K562 (cell line): ENCODE measurements around the gene GINS3. TPM values are rescaled to one million over a fixed set of nuclear protein-coding genes. Genes with fewer than 3 reads are reported as not detected.

ENCODE experiments used
- ARHGAP35 ChIP-seq: fragments of 450-650 bp; IDR thresholded peaks from 2 replicates; pipeline ENCODE4 v1.6.1; 2018; ENCODE audit not compliant: partially characterized antibody
- CBX2 ChIP-seq: fragments of 200-600 bp; sonication (generic); IDR thresholded peaks from one replicate; pipeline ENCODE4 v1.6.1; 2012; ENCODE audit warnings: mild to moderate bottlenecking, low read length, inconsistent platforms; ENCODE audit not compliant: insufficient read depth, poor library complexity, severe bottlenecking
- CBX8 ChIP-seq: fragments of 200-600 bp; sonication (generic); IDR thresholded peaks from 2 replicates; pipeline ENCODE4 v1.6.1; 2012; ENCODE audit warnings: borderline replicate concordance, mixed run types, low read depth, mild to moderate bottlenecking, moderate library complexity, mixed read lengths, low read length, control low read depth, inconsistent platforms; ENCODE audit not compliant: poor library complexity, severe bottlenecking; ENCODE audit errors: extremely low read depth
- FOXK1 ChIP-seq: sonication (generic); formaldehyde crosslinking; IDR thresholded peaks from 2 replicates; pipeline ENCODE4 v1.8.0; 2022; ENCODE audit warnings: missing genetic modification reagents, mild to moderate bottlenecking, borderline replicate concordance
- FUS ChIP-seq: fragments of 200-400 bp; formaldehyde crosslinking; optimal IDR thresholded peaks from 2 replicates; pipeline ENCODE3; 2017; ENCODE audit warnings: low read depth, low read length
- ILK ChIP-seq: fragments of 450-650 bp; IDR thresholded peaks from 2 replicates; pipeline ENCODE4 v1.6.1; 2016; ENCODE audit warnings: missing genetic modification characterization, low read depth, mild to moderate bottlenecking, missing compliant biosample characterization, moderate library complexity, borderline replicate concordance
- ZNF12 ChIP-seq: sonication (generic); formaldehyde crosslinking; IDR thresholded peaks from 2 replicates; pipeline ENCODE4 v1.4.0; 2020; ENCODE audit warnings: mild to moderate bottlenecking, missing genetic modification reagents
- ZSCAN29 ChIP-seq: fragments of 450-650 bp; IDR thresholded peaks from 2 replicates; pipeline ENCODE4 v1.6.1; 2017
- polyA plus RNA-seq, 8 experiments: library from polyadenylated mRNA; depleted of rRNA in 4 of 8; stranded (reverse) in 5 of 8; unstranded in 3 of 8; fragments of >200 nt; fragmentation: Nextera tagmentation in 2 of 8; fragmentation: Illumina TruSeq in 1 of 8; extraction: Ambion mirVana in 2 of 8; extraction: Trizol in 1 of 8; gene quantifications; 2 replicates each; pipeline versions ENCODE4 v1.2.1 to v1.2.3, GENCODE V29; 2011 to 2014; ENCODE audit warnings: inconsistent platforms in 1 of 8, missing spikeins in 1 of 8
- total RNA-seq, 7 experiments: library from RNA; depleted of rRNA in 6 of 7; stranded (reverse); fragments of >200 nt in 6 of 7; fragmentation: Illumina TruSeq in 2 of 7; extraction: Trizol in 2 of 7; gene quantifications; 2 replicates each; pipeline versions ENCODE4 v1.2.1 to v1.2.3, GENCODE V29; 2011 to 2021; ENCODE audit warnings: low replicate concordance in 1 of 7
- TF ChIP-seq, protein P1 (sequence below): fragments of 150-350 bp; conservative IDR thresholded peaks from 2 replicates; pipeline ENCODE4 v1.6.1; 2014; ENCODE audit warnings: low read length
- TF ChIP-seq, protein P2 (sequence below): fragments of 250-450 bp; sonication (Bioruptor Pico); IDR thresholded peaks from 2 replicates; pipeline ENCODE4 v1.8.0; 2022; ENCODE audit warnings: inconsistent platforms
- TF ChIP-seq, protein P3 (sequence below), 2 experiments: fragments of 450-650 bp; conservative IDR thresholded peaks; 2 replicates each; pipeline ENCODE4 v1.6.1; 2017; ENCODE audit warnings: mild to moderate bottlenecking in 2 of 2, moderate library complexity in 2 of 2
- TF ChIP-seq, protein P4 (sequence below), 2 experiments: fragments of 150-350 bp in 1 of 2; IDR thresholded peaks; 2 replicates each; pipeline ENCODE4 v1.6.1; 2012 to 2016; ENCODE audit warnings: low read depth in 2 of 2, low read length in 2 of 2, mild to moderate bottlenecking in 1 of 2, moderate library complexity in 1 of 2
- TF ChIP-seq, protein P5 (sequence below): fragments of 250-450 bp; sonication (Bioruptor Pico); IDR thresholded peaks from 2 replicates; pipeline ENCODE4 v1.8.0; 2021; ENCODE audit warnings: mild to moderate bottlenecking, moderate library complexity

GINS3 gene
- total and polyA plus RNA-seq, 9 of the 15 experiments (the other 6 are each of a cell fraction or from before 2014, with no cell fraction given) = 17.8 to 31.9 (median 25.4) TPM

DNA sequence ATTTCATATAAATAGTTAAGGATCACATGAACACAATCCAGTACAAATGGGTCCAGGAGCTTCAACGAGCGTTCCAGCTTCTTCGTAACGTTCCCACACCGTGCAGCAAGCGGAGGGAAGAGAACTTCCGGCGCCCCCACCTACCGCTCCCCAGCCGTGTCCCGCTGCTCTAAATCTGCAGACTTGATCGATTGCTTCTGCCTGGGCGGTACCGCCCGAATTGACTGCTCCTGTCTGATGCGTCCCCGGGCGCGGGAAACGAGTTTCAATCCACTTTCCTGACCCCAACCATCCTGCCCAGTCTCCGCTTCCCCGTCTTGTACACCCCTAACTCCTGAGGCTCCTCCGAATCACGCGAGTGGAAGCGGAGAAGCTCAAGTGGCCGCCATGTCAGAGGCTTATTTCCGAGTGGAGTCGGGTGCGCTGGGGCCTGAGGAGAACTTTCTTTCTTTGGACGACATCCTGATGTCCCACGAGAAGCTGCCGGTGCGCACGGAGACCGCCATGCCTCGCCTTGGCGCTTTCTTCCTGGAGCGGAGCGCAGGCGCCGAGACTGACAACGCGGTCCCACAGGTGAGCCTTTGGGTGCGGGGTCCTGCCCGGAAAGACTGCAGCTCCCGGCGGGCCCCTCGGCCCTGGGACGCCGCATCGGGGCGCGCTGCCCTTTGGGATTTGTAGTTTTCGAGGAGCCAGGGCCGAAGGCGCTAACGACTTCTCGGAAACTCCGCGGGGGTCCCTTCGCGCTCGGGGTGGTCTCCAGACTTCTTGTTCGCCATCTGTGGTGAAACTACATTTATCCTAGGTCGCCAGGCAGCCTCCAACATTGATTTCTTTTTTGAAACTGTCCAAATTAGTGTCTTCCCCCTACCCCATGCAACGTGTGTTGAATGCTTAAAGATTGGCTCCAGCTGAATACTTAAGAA is at the start of gene GINS3 (continued):
- TF ChIP-seq, protein P1, sequence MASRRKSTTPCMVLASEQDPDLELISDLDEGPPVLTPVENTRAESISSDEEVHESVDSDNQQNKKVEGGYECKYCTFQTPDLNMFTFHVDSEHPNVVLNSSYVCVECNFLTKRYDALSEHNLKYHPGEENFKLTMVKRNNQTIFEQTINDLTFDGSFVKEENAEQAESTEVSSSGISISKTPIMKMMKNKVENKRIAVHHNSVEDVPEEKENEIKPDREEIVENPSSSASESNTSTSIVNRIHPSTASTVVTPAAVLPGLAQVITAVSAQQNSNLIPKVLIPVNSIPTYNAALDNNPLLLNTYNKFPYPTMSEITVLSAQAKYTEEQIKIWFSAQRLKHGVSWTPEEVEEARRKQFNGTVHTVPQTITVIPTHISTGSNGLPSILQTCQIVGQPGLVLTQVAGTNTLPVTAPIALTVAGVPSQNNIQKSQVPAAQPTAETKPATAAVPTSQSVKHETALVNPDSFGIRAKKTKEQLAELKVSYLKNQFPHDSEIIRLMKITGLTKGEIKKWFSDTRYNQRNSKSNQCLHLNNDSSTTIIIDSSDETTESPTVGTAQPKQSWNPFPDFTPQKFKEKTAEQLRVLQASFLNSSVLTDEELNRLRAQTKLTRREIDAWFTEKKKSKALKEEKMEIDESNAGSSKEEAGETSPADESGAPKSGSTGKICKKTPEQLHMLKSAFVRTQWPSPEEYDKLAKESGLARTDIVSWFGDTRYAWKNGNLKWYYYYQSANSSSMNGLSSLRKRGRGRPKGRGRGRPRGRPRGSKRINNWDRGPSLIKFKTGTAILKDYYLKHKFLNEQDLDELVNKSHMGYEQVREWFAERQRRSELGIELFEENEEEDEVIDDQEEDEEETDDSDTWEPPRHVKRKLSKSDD = 0 out of 2 replicates have a peak, but pooled peaks have one; percentile 67
- TF ChIP-seq, protein P2, sequence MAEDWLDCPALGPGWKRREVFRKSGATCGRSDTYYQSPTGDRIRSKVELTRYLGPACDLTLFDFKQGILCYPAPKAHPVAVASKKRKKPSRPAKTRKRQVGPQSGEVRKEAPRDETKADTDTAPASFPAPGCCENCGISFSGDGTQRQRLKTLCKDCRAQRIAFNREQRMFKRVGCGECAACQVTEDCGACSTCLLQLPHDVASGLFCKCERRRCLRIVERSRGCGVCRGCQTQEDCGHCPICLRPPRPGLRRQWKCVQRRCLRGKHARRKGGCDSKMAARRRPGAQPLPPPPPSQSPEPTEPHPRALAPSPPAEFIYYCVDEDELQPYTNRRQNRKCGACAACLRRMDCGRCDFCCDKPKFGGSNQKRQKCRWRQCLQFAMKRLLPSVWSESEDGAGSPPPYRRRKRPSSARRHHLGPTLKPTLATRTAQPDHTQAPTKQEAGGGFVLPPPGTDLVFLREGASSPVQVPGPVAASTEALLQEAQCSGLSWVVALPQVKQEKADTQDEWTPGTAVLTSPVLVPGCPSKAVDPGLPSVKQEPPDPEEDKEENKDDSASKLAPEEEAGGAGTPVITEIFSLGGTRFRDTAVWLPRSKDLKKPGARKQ (CRISPR knock-in tag) = no peak
- TF ChIP-seq ZSCAN29 = peak; percentile 94
- no peak for TF ChIP-seq FUS
- TF ChIP-seq, protein P3, sequence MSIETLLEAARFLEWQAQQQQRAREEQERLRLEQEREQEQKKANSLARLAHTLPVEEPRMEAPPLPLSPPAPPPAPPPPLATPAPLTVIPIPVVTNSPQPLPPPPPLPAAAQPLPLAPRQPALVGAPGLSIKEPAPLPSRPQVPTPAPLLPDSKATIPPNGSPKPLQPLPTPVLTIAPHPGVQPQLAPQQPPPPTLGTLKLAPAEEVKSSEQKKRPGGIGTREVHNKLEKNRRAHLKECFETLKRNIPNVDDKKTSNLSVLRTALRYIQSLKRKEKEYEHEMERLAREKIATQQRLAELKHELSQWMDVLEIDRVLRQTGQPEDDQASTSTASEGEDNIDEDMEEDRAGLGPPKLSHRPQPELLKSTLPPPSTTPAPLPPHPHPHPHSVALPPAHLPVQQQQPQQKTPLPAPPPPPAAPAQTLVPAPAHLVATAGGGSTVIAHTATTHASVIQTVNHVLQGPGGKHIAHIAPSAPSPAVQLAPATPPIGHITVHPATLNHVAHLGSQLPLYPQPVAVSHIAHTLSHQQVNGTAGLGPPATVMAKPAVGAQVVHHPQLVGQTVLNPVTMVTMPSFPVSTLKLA (conservative IDR thresholded peaks at IDR 0.05) = peak; percentile 47 to 69
- no peak for TF ChIP-seq CBX2
- TF ChIP-seq ARHGAP35 = no peak
- no peak for TF ChIP-seq CBX8
- TF ChIP-seq, protein P4, sequence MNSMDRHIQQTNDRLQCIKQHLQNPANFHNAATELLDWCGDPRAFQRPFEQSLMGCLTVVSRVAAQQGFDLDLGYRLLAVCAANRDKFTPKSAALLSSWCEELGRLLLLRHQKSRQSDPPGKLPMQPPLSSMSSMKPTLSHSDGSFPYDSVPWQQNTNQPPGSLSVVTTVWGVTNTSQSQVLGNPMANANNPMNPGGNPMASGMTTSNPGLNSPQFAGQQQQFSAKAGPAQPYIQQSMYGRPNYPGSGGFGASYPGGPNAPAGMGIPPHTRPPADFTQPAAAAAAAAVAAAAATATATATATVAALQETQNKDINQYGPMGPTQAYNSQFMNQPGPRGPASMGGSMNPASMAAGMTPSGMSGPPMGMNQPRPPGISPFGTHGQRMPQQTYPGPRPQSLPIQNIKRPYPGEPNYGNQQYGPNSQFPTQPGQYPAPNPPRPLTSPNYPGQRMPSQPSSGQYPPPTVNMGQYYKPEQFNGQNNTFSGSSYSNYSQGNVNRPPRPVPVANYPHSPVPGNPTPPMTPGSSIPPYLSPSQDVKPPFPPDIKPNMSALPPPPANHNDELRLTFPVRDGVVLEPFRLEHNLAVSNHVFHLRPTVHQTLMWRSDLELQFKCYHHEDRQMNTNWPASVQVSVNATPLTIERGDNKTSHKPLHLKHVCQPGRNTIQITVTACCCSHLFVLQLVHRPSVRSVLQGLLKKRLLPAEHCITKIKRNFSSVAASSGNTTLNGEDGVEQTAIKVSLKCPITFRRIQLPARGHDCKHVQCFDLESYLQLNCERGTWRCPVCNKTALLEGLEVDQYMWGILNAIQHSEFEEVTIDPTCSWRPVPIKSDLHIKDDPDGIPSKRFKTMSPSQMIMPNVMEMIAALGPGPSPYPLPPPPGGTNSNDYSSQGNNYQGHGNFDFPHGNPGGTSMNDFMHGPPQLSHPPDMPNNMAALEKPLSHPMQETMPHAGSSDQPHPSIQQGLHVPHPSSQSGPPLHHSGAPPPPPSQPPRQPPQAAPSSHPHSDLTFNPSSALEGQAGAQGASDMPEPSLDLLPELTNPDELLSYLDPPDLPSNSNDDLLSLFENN (IDR thresholded peaks at IDR 0.05; ENCODE audit: low read depth in 2 of 2, low read length in 2 of 2) = peak in 1 of 2 experiments; percentile 95; a peak in 2 of 4 replicates
- peak; percentile 87; the same call in 1 of the 2 replicates for TF ChIP-seq FOXK1 (CRISPR knock-in tag)
- peak; percentile 71 for TF ChIP-seq ZNF12 (CRISPR knock-in tag)
- TF ChIP-seq ILK (tag) = no peak
- TF ChIP-seq, protein P5, sequence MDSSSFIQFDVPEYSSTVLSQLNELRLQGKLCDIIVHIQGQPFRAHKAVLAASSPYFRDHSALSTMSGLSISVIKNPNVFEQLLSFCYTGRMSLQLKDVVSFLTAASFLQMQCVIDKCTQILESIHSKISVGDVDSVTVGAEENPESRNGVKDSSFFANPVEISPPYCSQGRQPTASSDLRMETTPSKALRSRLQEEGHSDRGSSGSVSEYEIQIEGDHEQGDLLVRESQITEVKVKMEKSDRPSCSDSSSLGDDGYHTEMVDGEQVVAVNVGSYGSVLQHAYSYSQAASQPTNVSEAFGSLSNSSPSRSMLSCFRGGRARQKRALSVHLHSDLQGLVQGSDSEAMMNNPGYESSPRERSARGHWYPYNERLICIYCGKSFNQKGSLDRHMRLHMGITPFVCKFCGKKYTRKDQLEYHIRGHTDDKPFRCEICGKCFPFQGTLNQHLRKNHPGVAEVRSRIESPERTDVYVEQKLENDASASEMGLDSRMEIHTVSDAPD (CRISPR knock-in tag) = no peak
